Measurements from ENCODE around the gene CNOT2. TPM values are rescaled to one million over a fixed set of nuclear protein-coding genes. Genes with fewer than 3 reads are reported as not detected.
"Not testable (repeated sequence)": the region's sequence is repeated elsewhere in the genome, so short reads cannot be mapped to it uniquely, and the experiment has no call there.

Gene CNOT2
- polyA plus RNA-seq, 1 donor, result 75.1 TPM

DNA sequence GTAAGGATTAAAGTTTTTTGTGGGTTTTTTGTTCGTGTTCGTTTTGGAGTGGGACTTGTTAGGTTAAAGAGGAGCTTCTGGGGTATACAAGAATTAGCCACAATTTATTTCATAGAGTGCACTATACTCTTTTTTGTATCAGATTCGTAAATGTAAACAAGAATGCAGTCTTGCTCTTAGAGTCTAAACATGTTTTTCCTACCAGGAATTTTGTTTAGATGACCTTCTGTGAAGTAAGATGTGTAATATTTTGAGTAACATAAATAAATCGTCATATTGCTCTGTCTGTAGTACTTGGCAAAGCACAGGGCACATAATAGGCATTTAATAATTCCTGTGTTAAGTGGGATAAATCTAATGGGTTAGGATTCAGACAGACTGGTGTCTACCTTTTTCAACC is 9.6 kb downstream of the CNOT2 start:
- no peak for DNase-seq

GRCh38 chr12:70254225-70254624 is 11.0 kb downstream of the CNOT2 start:
- no peak for DNase-seq

GRCh38 chr12:70254846-70255245 is 11.6 kb downstream of the CNOT2 start:
- DNase-seq, result no peak

GRCh38 chr12:70255311-70255710 is 12.1 kb downstream of the CNOT2 start:
- DNase-seq, result no peak

- DNase-seq, result no peak
These were observed 15.6 kb downstream of the CNOT2 start for GRCh38 chr12:70258605-70259403.

- no peak for DNase-seq
These were observed 17.4 kb downstream of the CNOT2 start for GRCh38 chr12:70260646-70261045.

DNA sequence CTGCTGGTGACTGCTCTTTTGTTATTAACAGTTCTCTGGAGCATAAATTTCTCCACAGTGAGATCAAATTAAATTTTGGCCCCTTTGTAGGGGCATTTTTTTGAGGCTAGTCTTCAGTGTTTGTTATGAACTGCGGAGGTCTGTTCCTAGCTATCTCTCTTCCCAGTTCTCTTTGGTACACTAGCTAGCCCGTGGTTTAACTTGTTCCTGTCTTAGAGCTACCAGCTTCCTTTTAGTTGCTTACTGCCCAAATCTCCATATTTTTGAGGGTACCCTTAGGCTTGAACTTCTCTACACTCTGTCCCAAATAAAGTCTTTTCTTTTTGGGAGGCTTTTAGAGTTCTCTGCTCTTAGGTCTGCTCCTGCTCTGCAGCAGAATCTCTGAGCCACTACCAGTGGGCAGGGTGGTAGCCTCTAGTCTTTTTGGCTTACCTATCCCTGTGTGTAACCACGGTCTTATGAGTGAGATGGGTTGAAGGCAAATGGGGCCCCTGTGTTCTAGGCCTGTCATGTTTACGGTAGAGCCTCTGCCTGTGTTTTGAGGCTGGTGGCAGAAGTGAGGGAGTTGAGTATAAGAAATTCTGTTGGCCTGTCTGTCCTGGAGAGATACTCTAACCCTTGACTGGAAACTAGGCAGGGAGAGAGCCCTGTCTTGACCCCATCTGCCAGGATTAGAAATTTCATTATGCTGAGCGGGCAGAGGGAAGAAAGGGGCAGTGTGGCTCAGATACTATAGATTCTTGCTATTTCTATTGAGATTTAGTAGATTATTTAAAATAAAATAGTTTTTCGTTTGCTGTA is 21.0 kb downstream of the CNOT2 start:
- DNase-seq, result no peak

GRCh38 chr12:70265132-70265531 is 21.9 kb downstream of the CNOT2 start:
- DNase-seq, result no peak

DNA sequence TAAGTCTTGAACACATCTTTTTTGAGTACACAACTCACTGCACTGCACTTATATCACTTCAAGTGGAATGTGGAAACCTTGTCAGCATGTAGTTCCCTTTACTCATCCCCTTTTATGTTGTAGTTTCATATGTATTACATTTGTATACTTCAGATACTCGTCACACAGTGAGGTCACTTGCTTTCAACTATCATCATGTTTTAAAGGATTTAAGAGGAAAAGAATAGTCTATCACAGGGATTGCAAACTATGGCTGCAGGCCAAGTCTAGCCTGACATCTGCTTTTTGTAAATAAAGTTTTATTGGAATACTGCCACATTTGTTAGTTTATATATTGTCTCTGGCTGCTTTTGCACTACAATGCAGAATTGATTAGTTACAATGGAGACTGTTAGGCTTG is 24.3 kb downstream of the CNOT2 start:
- no peak for DNase-seq

GRCh38 chr12:70268972-70269371 is 25.7 kb downstream of the CNOT2 start:
- DNase-seq, result no peak

DNA sequence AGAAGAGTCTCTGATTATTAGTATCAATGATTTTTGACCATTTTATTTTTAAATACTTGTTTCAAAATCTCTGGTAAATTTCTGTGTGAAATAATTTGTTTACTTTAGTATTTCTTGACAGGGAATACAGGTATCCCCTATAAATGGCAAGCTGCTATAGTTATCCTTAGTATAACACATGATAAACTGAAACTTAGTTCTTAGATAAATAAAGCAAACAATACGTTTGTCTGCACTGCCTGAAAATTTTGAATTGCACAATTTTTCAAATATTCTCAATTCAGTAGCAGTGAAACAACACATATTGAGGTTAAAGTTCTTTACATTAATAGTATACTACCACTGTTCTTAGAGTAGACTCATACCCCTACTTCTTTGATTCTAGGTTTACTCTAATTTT is 26.9 kb downstream of the CNOT2 start:
- DNase-seq, result no peak

DNA sequence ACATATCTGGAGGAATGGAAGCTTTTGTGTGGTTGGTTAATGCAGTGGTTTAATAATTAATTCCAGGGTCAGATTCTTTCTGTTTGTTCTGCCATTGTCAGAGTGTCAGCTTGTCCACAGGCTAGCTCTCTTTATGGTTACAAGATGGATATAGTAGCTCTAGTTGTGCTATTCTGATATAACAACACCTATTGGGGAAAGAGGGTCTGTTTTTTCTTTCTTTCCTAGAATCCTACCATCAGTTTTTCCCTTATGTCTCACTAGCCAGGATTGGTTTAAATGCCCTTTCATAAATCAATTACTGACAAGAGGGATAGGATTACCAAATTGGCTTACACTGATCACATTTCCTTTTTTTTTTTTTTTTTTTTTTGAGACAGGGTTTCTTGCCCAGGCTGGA is 27.8 kb downstream of the CNOT2 start:
- DNase-seq, result no peak

- DNase-seq, result no peak
These were observed 29.3 kb downstream of the CNOT2 start for GRCh38 chr12:70272510-70272909.

GRCh38 chr12:70275045-70275444 is 31.8 kb downstream of the CNOT2 start:
- DNase-seq, result no peak

GRCh38 chr12:70277973-70278372 is 34.7 kb downstream of the CNOT2 start:
- DNase-seq, result no peak

GRCh38 chr12:70278945-70279344 is 35.7 kb downstream of the CNOT2 start:
- no peak for DNase-seq

- no peak for DNase-seq
These were observed 40.0 kb downstream of the CNOT2 start for GRCh38 chr12:70283232-70283631.

DNA sequence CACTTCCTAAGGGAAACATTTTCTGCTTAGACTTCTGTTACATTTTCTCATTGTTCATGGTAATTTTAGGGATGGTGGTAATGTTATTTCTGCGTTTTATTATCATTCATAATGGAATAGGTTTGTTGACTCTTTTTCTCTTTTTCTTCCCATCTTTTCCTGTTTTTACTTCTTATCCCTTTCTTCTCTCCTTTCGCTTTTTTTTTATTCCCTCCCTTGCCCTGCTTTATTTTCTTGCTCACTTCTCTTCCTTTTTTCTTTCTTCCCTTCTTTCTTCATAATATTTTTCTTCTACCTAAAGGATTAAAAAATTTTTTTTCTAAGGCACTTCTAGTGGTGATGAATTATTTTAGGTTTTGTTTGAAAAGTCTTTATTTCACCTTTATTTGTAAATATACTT is 45.6 kb downstream of the CNOT2 start:
- no peak for DNase-seq

- DNase-seq, result no peak
These were observed 46.9 kb downstream of the CNOT2 start for GRCh38 chr12:70290116-70290515.

GRCh38 chr12:70292017-70292776 is 49.0 kb downstream of the CNOT2 start:
- DNase-seq, result no peak

DNA sequence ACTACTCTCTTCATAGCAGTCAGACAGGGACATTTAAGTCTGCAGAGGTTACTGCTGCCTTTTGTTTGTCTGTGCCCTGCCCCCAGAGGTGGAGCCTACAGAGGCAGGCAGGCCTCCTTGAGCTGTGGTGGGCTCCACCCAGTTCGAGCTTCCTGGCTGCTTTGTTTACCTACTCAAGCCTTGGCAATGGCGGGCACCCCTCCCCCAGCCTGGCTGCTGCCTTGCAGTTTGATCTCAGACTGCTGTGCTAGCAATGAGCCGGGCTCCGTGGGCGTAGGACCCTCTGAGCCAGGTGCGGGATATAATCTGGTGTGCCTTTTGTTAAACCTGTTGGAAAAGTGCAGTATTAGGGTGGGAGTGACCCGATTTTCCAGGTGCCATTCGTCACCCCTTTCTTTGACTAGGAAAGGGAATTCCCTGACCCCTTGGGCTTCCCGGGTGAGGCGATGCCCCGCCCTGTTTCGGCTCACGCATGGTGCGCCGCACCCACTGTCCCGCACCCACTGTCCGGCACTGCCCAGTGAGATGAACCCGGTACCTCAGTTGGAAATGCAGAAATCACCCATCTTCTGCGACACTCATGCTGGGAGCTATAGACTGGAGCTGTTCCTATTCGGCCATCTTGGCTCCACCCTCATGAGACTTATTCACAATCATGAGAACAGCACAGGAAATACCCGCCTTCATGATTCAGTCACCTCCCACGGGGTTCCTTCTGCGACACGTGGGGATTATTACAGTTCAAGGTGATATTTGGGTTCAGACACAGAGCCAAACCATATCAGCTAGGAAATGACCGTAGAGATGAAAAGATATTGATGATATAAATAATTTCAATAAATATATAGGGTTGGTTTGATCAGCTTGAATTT is 61.7 kb downstream of the CNOT2 start:
- DNase-seq, result not testable (repeated sequence)

GRCh38 chr12:70305794-70306193 is 62.6 kb downstream of the CNOT2 start:
- no peak for DNase-seq
